Thyroid gland (tissue), 4 donors: ENCODE results near the gene INF2. TPM values are rescaled to one million over a fixed set of nuclear protein-coding genes. Genes with fewer than 3 reads are reported as not detected.

Source experiments
- DNase-seq, 2 donors: peaks; one replicate each; pipeline ENCODE4 v3.0.0-alpha.2; 2019
- H3K27ac ChIP-seq, 3 donors: fragments of 200-600 bp; sonication (generic); 1 replicate in 2 of 3; 2 replicates in 1 of 3; pipeline ENCODE4 v1.5.1; 2016 to 2019; ENCODE audit warnings: mild to moderate bottlenecking in 1 of 3, moderate library complexity in 1 of 3
- H3K27me3 ChIP-seq: fragments of 200-600 bp; sonication (generic); one replicate; pipeline ENCODE4 v1.5.1; 2019
- H3K36me3 ChIP-seq, 2 donors: fragments of 200-600 bp; sonication (generic); one replicate each; pipeline ENCODE4 v1.5.1; 2016 to 2019
- H3K4me1 ChIP-seq, 2 donors: fragments of 200-600 bp; sonication (generic); one replicate each; pipeline ENCODE4 v1.5.1; 2017 to 2019
- H3K4me3 ChIP-seq, 3 donors: fragments of 200-600 bp; sonication (generic); replicated peaks in 1 of 3; 1 replicate in 2 of 3; 2 replicates in 1 of 3; pipeline ENCODE4 v1.5.1; 2016; ENCODE audit warnings: mild to moderate bottlenecking in 1 of 3
- H3K9me3 ChIP-seq: fragments of 200-600 bp; sonication (generic); one replicate; pipeline ENCODE4 v1.5.1; 2017
- POLR2A ChIP-seq, 2 donors: fragments of 450-650 bp; IDR thresholded peaks; one replicate each; pipeline ENCODE4 v1.6.1; 2017; ENCODE audit warnings: antibody characterized with exemption in 2 of 2, mild to moderate bottlenecking in 2 of 2, moderate library complexity in 1 of 2
- WGBS, 2 donors: methylation state at CpG; one replicate each; pipeline ENCODE4 v1.1.5; 2017; 5-methylcytosine and 5-hydroxymethylcytosine counted together
- intact Hi-C: fragments of 100-400 bp; cut with DNase I; formaldehyde crosslinking; loops from one replicate; pipeline ENCODE4 v1.15.1; 2023
- total RNA-seq, 4 donors: library from RNA; depleted of rRNA; stranded (reverse); fragments of >200 nt; gene quantifications; one replicate each; pipeline ENCODE4 v1.2.3, GENCODE V29; 2016
- TF ChIP-seq, protein P1 (sequence below), 6 experiments: fragments of 200-600 bp in 3 of 6; fragments of 450-650 bp in 3 of 6; sonication (generic) in 3 of 6; IDR thresholded peaks; one replicate each; pipeline ENCODE4 v1.5.1; 2016 to 2019; ENCODE audit warnings: antibody characterized with exemption in 6 of 6, mild to moderate bottlenecking in 2 of 6, inconsistent platforms in 1 of 6, moderate library complexity in 1 of 6

INF2 gene
- total RNA-seq, 4 donors from 2014 or later: 35.1 to 54.7 (median 42.5) TPM

DNA sequence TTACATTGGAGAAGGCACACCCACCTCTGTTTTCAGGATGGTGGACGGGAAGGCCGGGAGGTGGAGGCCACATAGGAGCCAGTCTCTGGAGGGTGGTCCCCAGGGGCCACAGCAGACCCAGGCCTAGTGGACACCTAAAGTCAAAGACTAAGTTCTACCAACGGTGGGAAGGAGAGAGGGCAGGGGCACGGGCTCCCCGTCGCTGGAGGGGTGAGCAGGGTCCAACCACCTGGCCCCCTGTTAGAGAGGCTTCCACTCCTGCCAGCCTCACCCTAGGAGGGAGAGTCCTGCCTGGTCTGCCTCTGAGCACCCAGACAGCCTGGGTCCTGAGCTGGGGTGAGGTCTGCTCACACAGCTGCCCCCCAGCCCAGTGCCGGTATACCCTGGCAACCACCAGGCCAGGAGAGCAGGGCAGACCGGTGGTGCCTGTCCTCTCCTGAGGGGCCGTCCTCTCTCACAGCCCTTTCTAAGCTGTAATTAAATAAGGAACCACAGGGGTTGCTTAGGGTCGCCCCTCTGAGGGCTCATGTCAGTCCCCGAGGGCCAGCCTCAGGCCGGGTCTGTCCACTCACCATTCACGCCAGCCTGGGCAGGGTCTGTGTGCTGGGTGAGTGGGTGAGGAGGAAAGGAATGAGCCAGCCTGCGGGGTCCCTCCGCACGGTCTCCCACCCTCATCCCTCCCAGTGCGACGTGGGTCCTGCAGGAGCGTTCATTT lies 2.3 kb downstream of the INF2 start:
- DNase-seq: no peak
- TF ChIP-seq, protein P1, sequence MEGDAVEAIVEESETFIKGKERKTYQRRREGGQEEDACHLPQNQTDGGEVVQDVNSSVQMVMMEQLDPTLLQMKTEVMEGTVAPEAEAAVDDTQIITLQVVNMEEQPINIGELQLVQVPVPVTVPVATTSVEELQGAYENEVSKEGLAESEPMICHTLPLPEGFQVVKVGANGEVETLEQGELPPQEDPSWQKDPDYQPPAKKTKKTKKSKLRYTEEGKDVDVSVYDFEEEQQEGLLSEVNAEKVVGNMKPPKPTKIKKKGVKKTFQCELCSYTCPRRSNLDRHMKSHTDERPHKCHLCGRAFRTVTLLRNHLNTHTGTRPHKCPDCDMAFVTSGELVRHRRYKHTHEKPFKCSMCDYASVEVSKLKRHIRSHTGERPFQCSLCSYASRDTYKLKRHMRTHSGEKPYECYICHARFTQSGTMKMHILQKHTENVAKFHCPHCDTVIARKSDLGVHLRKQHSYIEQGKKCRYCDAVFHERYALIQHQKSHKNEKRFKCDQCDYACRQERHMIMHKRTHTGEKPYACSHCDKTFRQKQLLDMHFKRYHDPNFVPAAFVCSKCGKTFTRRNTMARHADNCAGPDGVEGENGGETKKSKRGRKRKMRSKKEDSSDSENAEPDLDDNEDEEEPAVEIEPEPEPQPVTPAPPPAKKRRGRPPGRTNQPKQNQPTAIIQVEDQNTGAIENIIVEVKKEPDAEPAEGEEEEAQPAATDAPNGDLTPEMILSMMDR (IDR thresholded peaks at IDR 0.05): no peak
- TF ChIP-seq POLR2A (IDR thresholded peaks at IDR 0.05): no peak
- intact Hi-C loops: no loop called here
- Histone ChIP-seq H3K27me3 (no peaks in the 10 kb centered on the region), H3K9me3 (no peaks in the 10 kb centered on the region), H3K4me3 (no peak overlapping the region), H3K27ac (no peak overlapping the region), H3K36me3 (no peaks in the 10 kb centered on the region), H3K4me1 (peaks cover 34 to 59% of the 10 kb centered on the region in 2 donors)
- WGBS, 2 donors: 83 to 88% methylated on average over 15 to 16 of the region's 19 CpGs

DNA sequence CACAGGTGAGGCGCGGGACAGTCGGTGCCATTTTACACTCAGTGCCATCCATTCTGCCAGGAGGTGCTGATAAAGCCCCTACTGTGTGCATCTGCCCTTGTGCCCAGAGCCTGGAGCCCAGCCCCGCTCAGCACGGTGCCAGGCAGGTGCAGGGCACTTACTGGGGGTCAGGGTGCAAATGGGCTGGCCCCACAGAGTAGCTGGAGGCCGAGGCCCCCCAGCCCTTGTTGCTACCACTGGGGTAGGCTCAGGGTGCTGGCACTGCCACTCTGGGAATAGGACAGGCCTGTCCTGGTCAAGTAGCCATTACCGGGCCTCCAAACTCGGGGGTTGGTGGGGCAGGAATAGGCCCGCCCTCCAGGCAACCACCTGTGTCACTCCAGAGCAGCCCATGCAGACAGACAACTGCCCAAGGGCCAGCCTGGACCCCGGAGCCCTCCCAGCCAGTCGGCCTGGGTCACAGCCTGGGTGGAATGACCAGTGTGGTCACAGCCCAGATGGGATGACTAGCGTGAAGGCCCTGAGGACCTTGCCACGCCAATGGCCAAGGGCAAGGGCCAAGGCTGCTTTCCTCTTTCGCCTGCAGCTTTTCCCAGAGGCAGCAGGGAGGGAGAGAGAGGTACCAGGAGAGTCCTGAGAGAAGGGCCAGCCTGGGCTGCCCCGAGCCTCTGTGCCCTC lies 3.0 kb downstream of the INF2 start:
- Histone ChIP-seq H3K4me3 (no peak overlapping the region), H3K4me1 (peaks cover 41 to 65% of the 10 kb centered on the region in 2 donors), H3K36me3 (no peaks in the 10 kb centered on the region), H3K27ac (no peak overlapping the region), H3K27me3 (no peaks in the 10 kb centered on the region), H3K9me3 (no peaks in the 10 kb centered on the region)
- intact Hi-C loops: no loop called here
- TF ChIP-seq, protein P1 (IDR thresholded peaks at IDR 0.05): no peak
- TF ChIP-seq POLR2A (IDR thresholded peaks at IDR 0.05): no peak
- 91% methylated on average over 7 of the region's 15 CpGs for WGBS, 2 donors
- DNase-seq: no peak

GRCh38 chr14:104692939-104693315 lies 3.5 kb downstream of the INF2 start:
- no peaks in the 10 kb centered on the region for H3K36me3 ChIP-seq
- DNase-seq: no peak
- H3K27me3 ChIP-seq: no peaks in the 10 kb centered on the region
- no peaks in the 10 kb centered on the region for H3K9me3 ChIP-seq
- 72 to 80% methylated on average over 1 to 5 of the region's 5 CpGs for WGBS, 2 donors
- H3K4me3 ChIP-seq: no peak overlapping the region
- intact Hi-C loops: no loop called here
- TF ChIP-seq, protein P1 (IDR thresholded peaks at IDR 0.05): no peak
- no peak for TF ChIP-seq POLR2A (IDR thresholded peaks at IDR 0.05)
- H3K4me1 ChIP-seq: peaks cover 41 to 65% of the 10 kb centered on the region in 2 donors
- no peak overlapping the region for H3K27ac ChIP-seq

GRCh38 chr14:104693482-104694431 lies 4.3 kb downstream of the INF2 start:
- 84 to 91% methylated on average over 12 to 21 of the region's 26 CpGs for WGBS, 2 donors
- no peak overlapping the region for H3K4me3 ChIP-seq
- no peak for DNase-seq
- no peaks in the 10 kb centered on the region for H3K9me3 ChIP-seq
- H3K36me3 ChIP-seq: no peaks in the 10 kb centered on the region
- H3K27me3 ChIP-seq: no peaks in the 10 kb centered on the region
- intact Hi-C loops: no loop called here
- peaks cover 37 to 65% of the 10 kb centered on the region in 2 donors for H3K4me1 ChIP-seq
- no peak overlapping the region for H3K27ac ChIP-seq
- TF ChIP-seq, protein P1 (IDR thresholded peaks at IDR 0.05): no peak
- TF ChIP-seq POLR2A (IDR thresholded peaks at IDR 0.05): no peak
